Duodenal mucosa (tissue), 2 donors: ENCODE results near the gene FBXO31.

ENCODE experiments used
- H3K27ac ChIP-seq: one replicate; pipeline ENCODE4 v1.7.0; 2013; ENCODE audit warnings: low read depth, low read length
- H3K27me3 ChIP-seq, 2 donors: one replicate each; pipeline ENCODE4 v1.7.0; 2013; ENCODE audit warnings: low read length in 2 of 2, control low read depth in 1 of 2; ENCODE audit not compliant: insufficient read depth in 2 of 2, control insufficient read depth in 1 of 2
- H3K36me3 ChIP-seq, 2 donors: one replicate each; pipeline ENCODE4 v1.7.0; 2013; ENCODE audit warnings: low read length in 2 of 2, control low read depth in 1 of 2; ENCODE audit not compliant: insufficient read depth in 2 of 2, control insufficient read depth in 1 of 2
- H3K4me1 ChIP-seq, 2 donors: one replicate each; pipeline ENCODE4 v1.7.0; 2013; ENCODE audit warnings: low read length in 2 of 2, control low read depth in 1 of 2; ENCODE audit not compliant: insufficient read depth in 2 of 2, control insufficient read depth in 1 of 2
- H3K4me3 ChIP-seq, 2 donors: one replicate each; pipeline ENCODE4 v1.7.0; 2013; ENCODE audit warnings: low read length in 2 of 2, low read depth in 1 of 2
- H3K9ac ChIP-seq, 2 donors: one replicate each; pipeline ENCODE4 v1.7.0; 2013; ENCODE audit warnings: low read length in 2 of 2, low read depth in 1 of 2
- H3K9me3 ChIP-seq, 2 donors: one replicate each; pipeline ENCODE4 v1.7.0; 2013; ENCODE audit warnings: low read length in 2 of 2, control low read depth in 1 of 2; ENCODE audit not compliant: control insufficient read depth in 1 of 2

The FBXO31 gene

DNA sequence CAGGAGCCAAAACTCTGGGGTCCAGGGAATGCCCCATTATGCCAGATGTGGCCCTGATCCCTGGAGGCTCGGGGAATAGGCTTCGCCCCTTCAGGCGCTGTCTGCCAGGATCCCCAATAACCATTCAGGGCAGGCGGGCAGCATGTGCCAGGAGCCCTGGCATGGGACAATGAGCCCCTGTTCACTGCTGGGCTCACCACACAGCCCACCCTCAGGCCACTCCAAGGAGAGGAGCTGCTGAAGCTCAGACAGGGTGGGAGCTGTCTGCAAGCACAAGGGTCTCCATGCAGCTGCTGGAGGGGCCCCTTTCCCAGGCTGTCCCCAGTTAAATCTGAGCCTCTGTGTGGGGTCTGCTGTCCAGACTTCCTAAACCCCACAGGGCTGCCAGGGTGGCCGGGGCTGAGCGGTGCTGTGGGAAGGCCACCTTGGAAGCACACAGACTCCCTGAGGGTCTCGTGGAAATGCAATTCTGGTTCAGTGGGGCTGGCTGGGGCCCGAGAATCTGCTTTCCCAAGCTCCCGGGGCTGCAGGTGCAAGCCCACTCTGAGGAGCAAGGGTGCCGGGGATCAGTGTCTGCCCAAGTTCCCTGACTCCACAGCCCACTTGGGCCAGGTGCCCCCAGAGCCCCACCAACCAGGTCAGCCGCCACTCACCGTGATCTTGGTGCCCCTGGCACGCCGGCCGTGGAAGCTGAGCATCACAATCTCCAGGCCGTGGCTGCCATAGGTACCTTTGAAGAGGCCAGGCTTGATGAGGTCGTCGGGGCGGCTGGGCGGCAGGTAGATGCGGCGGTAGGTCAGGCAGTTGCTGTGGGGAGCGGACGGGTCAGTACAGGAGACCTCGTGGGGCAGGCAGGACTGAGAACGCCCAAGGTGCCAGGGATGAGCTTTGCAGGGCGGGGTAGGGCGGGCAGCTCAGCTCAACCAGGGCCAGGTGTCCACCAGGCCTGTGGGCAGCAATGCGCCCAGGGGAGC, 48.6 kb downstream of the FBXO31 start:
- no peaks in the 10 kb centered on the region for H3K9me3 ChIP-seq
- H3K27ac ChIP-seq = no peak overlapping the region
- no peak overlapping the region for H3K9ac ChIP-seq
- H3K36me3 ChIP-seq = peaks cover 24 to 87% of the 10 kb centered on the region in 2 donors
- H3K4me1 ChIP-seq = no peaks in the 10 kb centered on the region
- H3K4me3 ChIP-seq = no peak overlapping the region
- H3K27me3 ChIP-seq = no peaks in the 10 kb centered on the region

DNA sequence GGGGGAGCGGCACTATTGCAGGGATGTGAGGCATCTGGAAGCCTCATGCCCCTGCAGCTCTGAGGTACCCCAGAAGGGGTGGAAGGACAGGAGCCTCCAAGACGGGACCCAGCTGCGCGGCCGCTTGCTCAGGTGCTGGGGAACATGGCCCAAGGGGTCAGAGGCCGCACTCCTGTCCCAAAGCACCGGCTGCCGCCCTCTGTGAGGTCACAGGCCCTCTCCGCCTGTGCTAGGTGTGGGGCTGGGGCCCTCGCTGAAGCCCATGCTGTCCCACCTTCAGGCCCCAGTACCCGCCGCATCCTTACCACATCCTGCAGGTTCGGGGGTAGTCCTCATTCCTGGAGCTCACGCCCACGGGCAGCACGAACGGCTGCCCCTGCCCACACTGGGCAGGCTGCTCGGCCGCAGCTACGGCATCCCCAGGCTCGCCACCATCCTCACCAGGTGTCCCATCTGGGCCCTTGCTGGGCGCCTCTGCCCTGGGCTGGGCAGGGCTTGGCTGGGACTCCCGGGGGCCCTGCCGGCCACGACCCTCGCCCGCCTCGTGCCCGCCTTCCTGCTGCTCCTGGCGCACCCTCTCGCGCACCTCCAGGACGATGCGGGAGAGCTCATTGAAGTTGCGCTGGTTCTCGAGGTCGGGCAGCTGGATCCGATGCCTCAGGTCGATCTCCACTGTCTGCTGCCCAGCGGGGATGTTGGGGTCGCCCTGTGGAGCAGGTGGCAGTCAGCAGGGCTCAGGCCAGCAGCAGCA, 49.8 kb downstream of the FBXO31 start:
- peaks cover 19 to 87% of the 10 kb centered on the region in 2 donors for H3K36me3 ChIP-seq
- H3K4me3 ChIP-seq = no peak overlapping the region
- H3K9ac ChIP-seq = no peak overlapping the region
- H3K27me3 ChIP-seq = no peaks in the 10 kb centered on the region
- no peaks in the 10 kb centered on the region for H3K4me1 ChIP-seq
- H3K9me3 ChIP-seq = no peaks in the 10 kb centered on the region
- H3K27ac ChIP-seq = no peak overlapping the region

DNA sequence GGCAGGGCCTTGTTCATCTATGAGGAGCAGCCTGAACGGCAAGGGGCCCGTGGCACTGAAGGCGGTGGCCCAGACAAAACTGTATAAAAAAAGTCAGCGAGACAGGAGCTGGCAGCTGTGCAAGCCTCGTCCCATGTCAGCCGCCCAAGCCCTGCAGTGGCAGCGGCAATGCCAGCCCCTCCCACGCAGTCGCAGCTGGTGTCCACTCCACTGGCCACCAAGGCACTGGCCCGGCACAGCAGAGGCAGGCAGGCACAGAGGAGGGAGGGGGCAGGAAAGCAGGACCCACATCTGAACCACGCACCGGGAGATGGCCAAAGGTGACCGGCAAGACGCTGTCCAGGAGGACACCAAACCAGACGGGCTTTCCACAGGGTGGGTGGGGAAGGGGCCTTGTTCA, 50.5 kb downstream of the FBXO31 start:
- no peaks in the 10 kb centered on the region for H3K9me3 ChIP-seq
- no peaks in the 10 kb centered on the region for H3K4me1 ChIP-seq
- H3K27me3 ChIP-seq = no peaks in the 10 kb centered on the region
- peaks cover 19 to 88% of the 10 kb centered on the region in 2 donors for H3K36me3 ChIP-seq
- H3K4me3 ChIP-seq = no peak overlapping the region
- no peak overlapping the region for H3K27ac ChIP-seq
- H3K9ac ChIP-seq = no peak overlapping the region

DNA sequence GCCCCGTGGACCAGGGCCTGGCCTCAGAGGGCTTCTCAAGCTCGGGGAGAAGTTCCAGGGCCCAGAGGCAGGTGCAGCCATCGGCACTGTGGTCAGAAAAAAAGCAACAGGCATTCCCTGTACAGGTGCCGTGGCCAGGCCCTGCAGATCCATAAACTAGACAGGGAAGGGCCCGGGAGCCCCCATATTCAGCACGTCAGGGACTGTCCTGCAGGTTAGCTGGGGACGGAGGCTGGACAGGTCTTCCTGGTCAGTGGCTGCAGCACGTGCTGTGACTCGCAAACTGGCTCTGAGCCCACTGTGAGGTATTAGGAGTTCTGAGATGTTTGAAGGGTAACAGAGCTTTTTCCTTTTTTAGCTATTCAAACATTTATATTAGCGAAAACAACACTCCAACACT, 51.4 kb downstream of the FBXO31 start:
- Histone ChIP-seq H3K4me1 (no peaks in the 10 kb centered on the region), H3K36me3 (peaks cover 19 to 89% of the 10 kb centered on the region in 2 donors), H3K27ac (no peak overlapping the region), H3K27me3 (no peaks in the 10 kb centered on the region), H3K9me3 (no peaks in the 10 kb centered on the region), H3K4me3 (no peak overlapping the region), H3K9ac (no peak overlapping the region)

DNA sequence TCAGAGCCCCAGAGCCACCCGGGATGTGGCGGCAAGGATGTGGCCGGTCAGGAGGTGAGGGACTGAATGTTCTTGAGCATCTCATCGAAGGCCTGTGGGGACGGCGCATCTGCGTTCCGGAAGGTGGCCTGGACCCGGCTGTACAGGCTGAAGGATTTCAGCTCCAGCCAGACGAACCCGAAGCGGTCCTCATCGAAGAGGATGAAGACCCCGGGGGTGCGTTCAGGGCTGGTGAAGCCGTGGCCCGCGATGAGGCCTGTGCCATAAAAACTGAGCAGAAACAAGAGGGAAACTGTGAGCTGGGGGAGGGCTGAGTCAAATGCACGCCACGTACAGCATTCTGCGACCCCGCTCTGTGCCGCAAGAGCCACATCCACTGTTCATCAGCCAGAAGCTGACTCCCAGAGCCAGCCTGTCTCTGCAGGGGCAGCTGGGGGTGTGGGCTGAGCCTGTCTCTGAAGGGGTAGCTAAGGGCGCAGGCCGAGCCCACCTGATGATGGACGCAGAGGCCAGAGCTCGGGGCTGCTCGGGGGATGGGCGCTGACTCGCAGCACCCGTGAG, 52.3 kb downstream of the FBXO31 start:
- Histone ChIP-seq H3K4me3 (no peak overlapping the region), H3K9me3 (no peaks in the 10 kb centered on the region), H3K36me3 (peaks cover 19 to 87% of the 10 kb centered on the region in 2 donors), H3K27me3 (no peaks in the 10 kb centered on the region), H3K27ac (no peak overlapping the region), H3K4me1 (no peaks in the 10 kb centered on the region), H3K9ac (no peak overlapping the region)

DNA sequence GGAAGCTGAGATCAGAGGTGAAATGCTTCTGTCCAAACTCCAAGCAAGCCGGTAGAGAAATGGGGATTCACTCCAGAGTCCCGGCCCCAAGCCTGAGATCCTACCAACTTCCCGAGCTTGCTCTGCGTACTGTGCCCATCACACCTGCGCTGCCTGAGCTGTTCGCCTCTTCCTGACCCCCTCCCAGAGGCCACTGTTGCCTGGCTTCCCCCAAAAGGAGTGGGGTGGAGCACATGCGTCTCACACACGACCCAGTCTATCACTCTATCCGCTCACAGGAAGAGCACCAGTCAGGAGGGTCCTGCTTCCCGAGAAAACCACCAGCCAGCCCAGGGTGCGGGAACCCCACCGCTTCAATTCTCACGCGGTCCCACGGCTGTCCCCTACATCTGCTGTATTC, 52.9 kb downstream of the FBXO31 start:
- H3K36me3 ChIP-seq = peaks cover 13 to 80% of the 10 kb centered on the region in 2 donors
- H3K4me3 ChIP-seq = no peak overlapping the region
- no peak overlapping the region for H3K9ac ChIP-seq
- no peak overlapping the region for H3K27ac ChIP-seq
- H3K27me3 ChIP-seq = no peaks in the 10 kb centered on the region
- H3K4me1 ChIP-seq = no peaks in the 10 kb centered on the region
- H3K9me3 ChIP-seq = no peaks in the 10 kb centered on the region

DNA sequence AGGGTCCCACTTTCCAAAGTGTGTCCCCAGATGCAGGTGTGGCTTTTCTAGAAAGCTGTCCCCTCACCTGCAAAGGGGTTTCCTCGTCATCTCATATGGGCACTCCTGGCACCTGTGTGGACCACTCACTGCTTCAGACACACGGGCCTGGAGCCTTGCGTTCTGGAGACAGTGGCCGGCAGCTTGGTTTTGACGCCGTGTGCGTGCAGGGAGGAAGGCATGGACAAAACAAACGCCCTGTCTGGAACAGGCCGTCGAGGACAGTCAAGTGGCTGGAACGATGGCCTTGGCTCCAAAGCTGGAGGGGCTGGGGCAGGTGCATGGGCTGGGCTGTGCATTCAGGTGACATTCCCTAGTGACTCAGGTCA, 53.3 kb downstream of the FBXO31 start:
- Histone ChIP-seq H3K27ac (no peak overlapping the region), H3K9me3 (no peaks in the 10 kb centered on the region), H3K36me3 (peaks cover 13 to 76% of the 10 kb centered on the region in 2 donors), H3K4me3 (no peak overlapping the region), H3K9ac (no peak overlapping the region), H3K4me1 (no peaks in the 10 kb centered on the region), H3K27me3 (no peaks in the 10 kb centered on the region)

DNA sequence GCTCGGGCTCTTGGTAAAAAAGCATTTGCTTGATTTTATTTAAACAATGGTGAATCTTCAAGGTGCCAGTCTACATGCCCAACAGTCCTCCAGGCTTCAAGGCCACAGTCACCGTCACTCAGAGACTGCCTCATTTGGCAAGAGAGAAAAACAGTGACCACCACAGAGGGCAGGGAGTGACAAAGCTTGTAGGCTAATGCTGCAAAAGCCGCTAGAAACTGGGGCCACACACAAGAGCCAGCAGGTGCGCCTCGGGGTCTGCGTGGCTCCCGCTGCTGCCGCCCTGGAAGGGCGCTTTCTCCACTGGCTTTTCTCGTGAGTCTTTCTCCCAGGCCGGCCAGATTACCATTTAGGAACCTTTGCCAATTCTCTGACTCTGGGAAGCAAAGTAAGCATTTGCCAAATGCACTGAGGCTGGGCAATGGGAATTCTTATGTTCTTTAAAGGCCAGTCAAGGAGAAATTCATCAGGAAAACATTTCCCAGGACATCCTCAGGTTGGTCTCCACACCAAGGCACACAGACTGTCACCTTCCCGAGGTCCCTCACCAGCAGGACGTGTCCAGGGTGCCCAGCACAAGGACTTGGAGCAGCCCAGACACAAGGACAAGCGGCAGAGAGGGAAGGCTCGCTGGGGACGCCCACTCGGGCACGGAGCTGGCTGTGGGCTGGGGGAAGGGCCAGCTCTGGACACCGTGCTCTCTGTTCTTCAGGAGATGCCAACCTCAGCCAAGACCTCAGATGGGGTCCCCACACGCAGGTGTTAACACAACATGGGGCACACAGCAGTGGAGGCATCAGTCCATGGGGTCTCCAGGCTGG, 53.9 kb downstream of the FBXO31 start:
- H3K27ac ChIP-seq = no peak overlapping the region
- peaks cover 11 to 70% of the 10 kb centered on the region in 2 donors for H3K36me3 ChIP-seq
- no peaks in the 10 kb centered on the region for H3K27me3 ChIP-seq
- no peaks in the 10 kb centered on the region for H3K4me1 ChIP-seq
- H3K9me3 ChIP-seq = no peaks in the 10 kb centered on the region
- H3K4me3 ChIP-seq = no peak overlapping the region
- H3K9ac ChIP-seq = no peak overlapping the region

DNA sequence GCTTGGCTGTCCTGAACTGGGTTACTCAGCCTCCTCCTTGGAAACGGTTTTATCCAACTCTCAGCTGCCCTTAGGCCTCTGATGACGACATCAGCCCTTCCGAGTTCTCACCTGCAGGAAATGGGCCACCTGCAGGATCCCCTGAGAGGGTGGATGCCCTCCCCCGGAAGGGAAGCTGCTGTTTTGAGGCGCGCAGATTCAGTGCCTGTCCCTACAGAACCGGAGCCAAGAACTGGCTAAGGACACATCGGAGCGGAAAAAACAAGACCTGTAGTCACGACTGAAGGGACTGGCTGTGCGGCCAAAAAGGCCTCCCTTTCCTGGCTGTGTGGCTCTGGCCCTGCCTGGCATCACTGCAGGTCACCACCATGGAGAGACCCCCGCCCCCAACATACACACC, 54.7 kb downstream of the FBXO31 start:
- no peak overlapping the region for H3K27ac ChIP-seq
- H3K4me1 ChIP-seq = no peaks in the 10 kb centered on the region
- peaks cover 10 to 62% of the 10 kb centered on the region in 2 donors for H3K36me3 ChIP-seq
- H3K4me3 ChIP-seq = no peak overlapping the region
- no peaks in the 10 kb centered on the region for H3K9me3 ChIP-seq
- no peaks in the 10 kb centered on the region for H3K27me3 ChIP-seq
- no peak overlapping the region for H3K9ac ChIP-seq
